Activated effector memory CD4-positive, alpha-beta T cell treated with anti-CD3 and anti-CD28 coated beads, Interleukin-2, amount 50 U/mL, for 16 hours (primary cell): ENCODE results near the gene ORMDL1.
A peak's percentile ranks its signal among the peaks of the same experiment; 100 is the strongest.

Source experiments
- DNase-seq: peaks from one replicate; pipeline ENCODE4 v3.0.0-alpha.2; 2020

Gene ORMDL1, protein sequence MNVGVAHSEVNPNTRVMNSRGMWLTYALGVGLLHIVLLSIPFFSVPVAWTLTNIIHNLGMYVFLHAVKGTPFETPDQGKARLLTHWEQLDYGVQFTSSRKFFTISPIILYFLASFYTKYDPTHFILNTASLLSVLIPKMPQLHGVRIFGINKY

GRCh38 chr2:189783927-189784867, at the start of gene ORMDL1, which contains the start of gene PMS1:
Gene ORMDL1 (minus strand): TSS chr2:189784339. CDS start chr2:189782595, 1,744 bp downstream.
Gene PMS1 (plus strand): TSS chr2:189784450. CDS start chr2:189791810, 7,360 bp downstream.
- DNase-seq: peak; percentile 98

GRCh38 chr2:189830510-189830909, 46.4 kb upstream of the ORMDL1 start:
- no peak for DNase-seq

GRCh38 chr2:189829102-189829833, 45.1 kb upstream of the ORMDL1 start:
- no peak for DNase-seq

GRCh38 chr2:189826039-189826438, 41.9 kb upstream of the ORMDL1 start:
- DNase-seq: no peak

DNA sequence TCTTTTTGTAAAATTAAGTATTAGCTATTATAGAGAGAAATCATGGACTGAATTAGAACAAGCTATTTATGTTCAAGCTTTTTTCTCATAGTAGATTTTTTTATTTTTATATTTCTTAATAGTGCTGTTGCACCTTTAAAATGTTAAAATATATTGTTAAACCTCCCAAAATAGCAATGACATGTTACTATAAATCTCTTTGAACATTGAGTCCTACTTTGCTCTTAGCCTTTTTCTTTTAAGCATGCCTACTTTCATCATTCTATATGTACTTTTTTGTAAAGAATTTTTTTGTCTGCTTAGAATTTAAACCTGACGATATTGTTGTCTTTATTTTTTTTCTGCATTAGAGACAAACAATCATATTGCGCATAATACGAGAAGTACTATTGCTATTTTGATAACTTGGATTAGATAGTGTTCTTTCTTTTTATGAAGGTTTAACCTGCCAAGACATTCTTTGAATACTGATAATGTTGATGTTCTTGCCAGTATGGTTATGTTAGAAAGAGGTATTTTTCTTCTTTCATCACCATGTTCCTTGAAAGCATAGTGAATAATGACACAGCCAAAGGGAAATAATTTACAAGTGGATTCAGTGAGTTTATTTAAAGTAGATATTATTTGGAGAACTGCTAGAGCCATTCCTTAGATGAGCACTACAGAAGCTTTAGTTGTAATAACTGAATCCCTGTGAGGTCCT, 40.7 kb upstream of the ORMDL1 start:
- DNase-seq: no peak

- DNase-seq: no peak
Measured at GRCh38 chr2:189821953-189822748, 38.0 kb upstream of the ORMDL1 start.

DNA sequence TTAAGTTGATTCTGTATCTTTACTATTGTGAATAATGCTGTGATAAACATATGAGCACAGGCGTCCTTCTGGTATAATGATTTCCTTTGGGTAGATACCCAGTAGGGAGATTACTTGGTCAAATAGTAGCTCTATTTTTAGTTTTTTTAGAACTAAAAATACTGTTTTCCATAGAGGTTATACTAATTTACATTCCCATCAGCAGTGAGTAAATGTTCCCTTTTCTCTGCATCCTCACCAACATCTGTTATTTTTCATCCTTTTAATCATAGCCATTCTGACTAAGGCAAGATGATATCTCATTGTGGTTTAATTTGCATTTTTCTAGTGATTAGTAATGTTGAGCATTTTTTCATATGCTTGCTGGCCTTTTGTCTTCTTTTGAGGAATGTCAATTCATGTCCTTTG, 35.2 kb upstream of the ORMDL1 start:
- no peak for DNase-seq

DNA sequence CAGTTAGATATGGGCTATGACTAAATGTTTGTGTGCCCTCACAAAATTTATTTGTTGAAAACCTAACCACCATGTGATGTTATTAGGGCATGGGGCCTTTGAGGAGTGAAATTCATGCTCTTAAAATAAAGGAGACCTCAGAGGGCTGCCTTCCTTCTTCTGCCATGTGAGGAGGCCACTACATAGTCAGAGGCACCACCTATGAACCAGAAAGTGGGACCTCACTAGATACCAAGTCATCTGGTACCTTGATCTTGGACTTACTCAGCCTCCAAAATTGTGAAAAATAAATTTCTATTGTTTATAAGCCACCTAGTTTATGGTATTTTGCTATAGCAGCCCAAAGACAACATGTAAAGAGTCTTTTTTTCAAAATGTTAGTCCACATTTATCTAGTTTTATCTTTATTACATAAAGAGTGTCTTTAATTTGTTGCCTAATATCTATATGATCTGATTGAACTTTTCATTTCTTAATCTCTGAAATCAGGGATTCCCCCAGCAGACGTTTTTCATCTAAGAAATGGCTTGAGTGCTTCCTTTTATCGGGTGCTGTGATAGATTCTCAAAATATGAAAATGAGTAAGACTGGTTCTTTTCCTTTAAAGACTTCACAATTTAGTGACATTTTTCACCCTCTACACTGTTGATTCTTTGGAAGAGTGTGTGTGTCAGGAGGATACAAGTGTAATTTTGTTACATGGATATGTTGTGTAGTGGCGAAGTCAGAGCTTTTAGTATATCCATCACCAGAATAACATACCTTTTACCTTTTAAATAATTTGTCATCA, 34.3 kb upstream of the ORMDL1 start:
- DNase-seq: no peak

GRCh38 chr2:189803431-189803830, 19.3 kb upstream of the ORMDL1 start:
- DNase-seq: no peak

DNA sequence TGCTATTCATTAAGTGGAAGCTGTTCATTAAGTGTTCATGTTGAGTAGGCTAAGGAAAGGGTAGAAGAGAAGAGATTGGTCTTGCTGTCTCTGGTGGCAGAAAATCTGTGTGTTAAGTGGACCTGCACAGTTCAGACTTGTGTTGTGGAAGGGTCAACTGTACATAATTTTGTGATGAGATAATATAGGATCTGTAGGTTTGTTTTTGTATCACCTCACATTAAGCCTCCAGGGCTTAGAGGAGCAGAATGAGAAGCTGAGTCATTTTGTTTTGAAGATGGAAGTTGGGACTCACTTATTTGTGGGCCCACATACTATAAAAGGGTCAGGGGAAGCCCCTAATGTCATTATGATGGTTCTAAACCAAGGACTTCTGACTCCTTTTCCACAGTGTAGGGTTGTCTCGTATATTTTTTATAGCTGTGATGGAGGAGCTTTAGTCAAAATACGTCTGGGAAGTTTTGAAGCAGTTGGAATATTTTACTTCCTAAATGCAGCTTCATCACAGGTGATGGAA, 18.3 kb upstream of the ORMDL1 start:
- no peak for DNase-seq

- DNase-seq: no peak
Measured at GRCh38 chr2:189799531-189799930, 15.4 kb upstream of the ORMDL1 start.

GRCh38 chr2:189799030-189799331, 14.8 kb upstream of the ORMDL1 start:
- no peak for DNase-seq

DNA sequence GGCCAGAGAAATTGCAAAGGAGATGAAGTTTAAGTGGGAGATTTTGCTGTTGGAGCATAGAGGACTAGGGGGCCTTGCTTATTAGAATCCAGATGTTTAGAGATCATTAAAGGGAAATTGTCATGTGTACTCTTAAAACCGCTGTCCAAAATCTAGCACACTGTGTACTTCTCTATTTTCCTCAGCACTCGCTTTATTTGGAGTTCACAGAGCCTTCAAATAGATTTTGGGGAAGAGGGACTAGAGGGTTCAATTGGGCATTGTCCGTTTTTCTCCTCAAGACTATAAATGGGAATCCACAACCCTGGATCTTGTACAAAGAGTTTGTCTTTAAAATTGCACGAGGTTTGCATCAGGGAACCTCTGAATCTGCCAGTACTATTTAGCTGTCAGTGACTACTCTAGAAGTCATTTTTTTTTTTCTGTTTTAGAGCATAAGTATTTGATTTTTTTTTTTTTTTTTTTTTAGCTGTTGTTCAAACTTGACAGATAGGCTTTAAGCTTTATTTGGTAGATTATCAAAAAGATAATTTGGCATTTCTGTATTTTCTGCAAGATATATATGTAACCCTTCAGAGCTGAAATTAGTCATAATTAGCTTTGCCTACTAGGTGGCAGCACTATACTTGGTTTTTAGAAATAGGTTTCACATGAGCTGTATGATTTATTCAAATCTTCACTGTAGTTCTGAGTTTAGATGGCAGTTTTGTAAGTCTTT, 14.3 kb upstream of the ORMDL1 start:
- DNase-seq: no peak

DNA sequence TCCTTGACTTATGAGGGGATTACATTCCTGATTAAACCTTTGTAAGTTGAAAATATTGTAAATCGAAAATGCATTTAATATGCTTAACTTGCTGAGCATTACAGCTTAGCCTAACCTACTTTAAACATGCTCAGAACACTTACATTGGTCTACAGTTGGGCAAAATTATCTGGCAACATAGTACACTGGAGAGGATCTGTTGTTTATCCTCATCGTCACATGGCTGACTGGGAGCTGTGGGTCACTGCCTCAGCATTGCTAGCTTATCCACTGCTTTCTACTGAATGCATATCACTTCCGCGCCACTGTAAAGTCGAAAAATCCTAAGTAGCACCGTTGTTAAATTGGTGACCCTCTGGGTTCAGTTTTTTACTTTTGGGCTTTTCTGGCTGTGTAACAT, 13.8 kb upstream of the ORMDL1 start:
- no peak for DNase-seq

DNA sequence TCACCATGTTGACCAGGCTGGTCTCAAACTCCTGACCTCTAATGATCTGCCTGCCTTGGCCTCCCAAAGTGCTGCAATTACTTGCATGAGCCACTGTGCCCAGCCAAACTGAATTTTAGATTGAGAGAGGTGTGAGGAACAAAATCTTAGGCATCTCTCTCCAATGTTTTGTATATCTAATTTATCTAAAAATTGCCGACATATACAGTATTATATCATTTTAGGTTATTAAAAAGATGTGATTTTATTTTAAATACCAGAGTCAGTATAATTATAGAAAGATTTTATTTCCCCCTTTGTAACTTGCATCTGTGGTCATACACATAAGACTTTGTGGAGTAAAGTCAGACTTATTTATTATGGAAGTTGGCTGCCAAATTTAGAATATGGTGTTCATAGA, 10.2 kb upstream of the ORMDL1 start:
- no peak for DNase-seq

- DNase-seq: no peak
Measured at GRCh38 chr2:189791338-189792042, 7.4 kb upstream of the ORMDL1 start.

DNA sequence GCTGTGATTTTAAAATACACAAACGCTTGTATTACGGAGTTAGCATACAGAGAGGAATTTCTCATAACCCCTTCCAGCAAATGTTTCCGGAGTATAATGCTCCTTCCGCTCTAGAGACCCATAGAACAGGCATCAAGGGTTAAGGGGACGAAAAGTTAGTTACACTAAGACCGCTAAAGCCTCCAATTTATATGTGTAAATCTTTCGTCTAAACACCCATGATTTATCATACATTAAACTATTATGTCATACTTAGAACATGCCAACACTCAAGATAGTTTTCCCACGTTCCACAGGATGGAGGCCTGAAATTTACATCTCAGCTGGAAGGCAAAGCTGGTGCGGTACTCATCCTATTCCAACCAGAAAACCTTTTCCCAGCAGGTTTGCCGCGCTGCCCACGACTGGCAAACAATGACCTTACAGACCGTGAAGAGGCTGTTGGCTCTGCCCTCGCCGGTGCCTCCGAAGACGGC, 650 bp downstream of the ORMDL1 start:
- no peak for DNase-seq

DNA sequence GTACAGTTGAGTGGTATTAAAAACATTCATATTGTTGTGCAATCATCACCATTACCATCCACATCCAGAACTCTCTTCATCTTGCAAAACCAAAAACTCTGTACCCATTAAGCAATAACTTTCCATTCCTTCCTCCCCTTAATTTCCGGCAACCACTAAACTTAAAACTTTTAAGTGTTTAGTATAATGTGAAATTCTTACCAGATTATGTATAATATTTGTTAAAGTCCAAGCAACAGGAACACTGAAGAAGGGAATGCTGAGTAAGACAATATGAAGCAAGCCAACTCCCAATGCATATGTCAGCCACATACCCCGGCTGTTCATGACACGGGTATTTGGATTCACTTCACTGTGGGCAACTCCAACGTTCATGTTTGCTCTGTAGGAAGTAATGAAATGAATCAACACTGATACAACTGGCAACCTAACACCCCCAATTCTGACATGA, 1.9 kb downstream of the ORMDL1 start:
- DNase-seq: no peak

- no peak for DNase-seq
Measured at GRCh38 chr2:189772212-189772611, 11.9 kb downstream of the ORMDL1 start.
